GM19193 (cell line): ENCODE measurements around the gene JDP2.

ENCODE experiments used
- POLR2A ChIP-seq: IDR thresholded peaks from 4 replicates; pipeline ENCODE4 v1.6.1; 2011; ENCODE audit not compliant: insufficient read depth, insufficient read length; ENCODE audit errors: extremely low read depth

JDP2 gene

GRCh38 chr14:75427482-75428229 lies at the start of gene JDP2:
JDP2 (plus strand) TSS chr14:75428022; CDS start chr14:75437921, 9,899 bp downstream.
- TF ChIP-seq POLR2A: peak; percentile 28

GRCh38 chr14:75379246-75379929 lies 48.4 kb upstream of the JDP2 start:
- TF ChIP-seq POLR2A: no peak

- no peak for TF ChIP-seq POLR2A
Measured at GRCh38 chr14:75379930-75380270, 47.9 kb upstream of the JDP2 start.

GRCh38 chr14:75380656-75381055 lies 47.2 kb upstream of the JDP2 start:
- TF ChIP-seq POLR2A: no peak

- TF ChIP-seq POLR2A: no peak
Measured at GRCh38 chr14:75381642-75382041, 46.2 kb upstream of the JDP2 start.

- TF ChIP-seq POLR2A: no peak
Measured at GRCh38 chr14:75383721-75384120, 44.1 kb upstream of the JDP2 start.

- TF ChIP-seq POLR2A: no peak
Measured at GRCh38 chr14:75389679-75390078, 38.1 kb upstream of the JDP2 start.

GRCh38 chr14:75390183-75390582 lies 37.6 kb upstream of the JDP2 start:
- TF ChIP-seq POLR2A: no peak

- TF ChIP-seq POLR2A: no peak
Measured at GRCh38 chr14:75391953-75392352, 35.9 kb upstream of the JDP2 start.

- no peak for TF ChIP-seq POLR2A
Measured at GRCh38 chr14:75392686-75393641, 34.9 kb upstream of the JDP2 start.

- no peak for TF ChIP-seq POLR2A
Measured at GRCh38 chr14:75393794-75394193, 34.0 kb upstream of the JDP2 start.

- TF ChIP-seq POLR2A: no peak
Measured at GRCh38 chr14:75395862-75396261, 32.0 kb upstream of the JDP2 start.

GRCh38 chr14:75399321-75399720 lies 28.5 kb upstream of the JDP2 start:
- TF ChIP-seq POLR2A: no peak

GRCh38 chr14:75399843-75400775 lies 27.7 kb upstream of the JDP2 start:
- TF ChIP-seq POLR2A: no peak

- TF ChIP-seq POLR2A: no peak
Measured at GRCh38 chr14:75401361-75401760, 26.5 kb upstream of the JDP2 start.

- no peak for TF ChIP-seq POLR2A
Measured at GRCh38 chr14:75402867-75403413, 24.9 kb upstream of the JDP2 start.
